ENCODE data around the gene XRN2. TPM values are rescaled to one million over a fixed set of nuclear protein-coding genes. Genes with fewer than 3 reads are reported as not detected.

The XRN2 gene
- total and polyA plus RNA-seq, 2 of the 13 experiments (the other 11 are each of a cell fraction or from before 2014, with no cell fraction given) = 90.3 to 171 TPM

GRCh38 chr20:21324126-21324525 lies 21.0 kb downstream of the XRN2 start (continued):
- TF ChIP-seq ZNF367 (CRISPR knock-in tag; IDR thresholded peaks at IDR 0.05; ENCODE audit: borderline replicate concordance) (no peak), ZBTB46 (CRISPR knock-in tag; IDR thresholded peaks at IDR 0.05; ENCODE audit: borderline replicate concordance) (no peak), ZNF512B (CRISPR knock-in tag; IDR thresholded peaks at IDR 0.05; ENCODE audit: borderline replicate concordance) (no peak), TBP (CRISPR knock-in tag; IDR thresholded peaks at IDR 0.05) (no peak), ZNF256 (CRISPR knock-in tag; conservative IDR thresholded peaks at IDR 0.05) (no peak), ARNT (IDR thresholded peaks at IDR 0.05) (no peak), SOX13 (IDR thresholded peaks at IDR 0.05) (no peak), SOX13 (CRISPR knock-in tag; conservative IDR thresholded peaks at IDR 0.05 in 1 of 2, IDR thresholded peaks at IDR 0.05 in 1 of 2) (no peak), FOSL1 (CRISPR knock-in tag; IDR thresholded peaks at IDR 0.05; ENCODE audit: borderline replicate concordance) (no peak), E2F2 (CRISPR knock-in tag; IDR thresholded peaks at IDR 0.05; ENCODE audit: borderline replicate concordance) (no peak)

Measured in HepG2 (cell line).